HepG2 (cell line): ENCODE measurements around the gene VSNL1. TPM values are rescaled to one million over a fixed set of nuclear protein-coding genes. Genes with fewer than 3 reads are reported as not detected.

ENCODE experiments used
- HNF4G ChIP-seq, 2 experiments: sonication (generic) in 1 of 2; formaldehyde crosslinking in 1 of 2; IDR thresholded peaks; 2 replicates each; pipeline versions ENCODE4 v1.4.0 to v1.6.1; 2011 to 2020; ENCODE audit warnings: borderline replicate concordance in 2 of 2, low read depth in 2 of 2, mild to moderate bottlenecking in 2 of 2, low read length in 1 of 2, missing genetic modification reagents in 1 of 2, moderate library complexity in 1 of 2
- HOXA3 ChIP-seq: sonication (generic); formaldehyde crosslinking; IDR thresholded peaks from 2 replicates; pipeline ENCODE4 v1.5.0; 2020; ENCODE audit warnings: missing genetic modification reagents
- JUN ChIP-seq: sonication (generic); formaldehyde crosslinking; IDR thresholded peaks from 2 replicates; pipeline ENCODE4 v1.4.0; 2020; ENCODE audit warnings: mild to moderate bottlenecking, missing genetic modification reagents
- MAF1 ChIP-seq: sonication (generic); formaldehyde crosslinking; IDR thresholded peaks from 2 replicates; pipeline ENCODE4 v1.5.0; 2020; ENCODE audit warnings: missing genetic modification reagents, borderline replicate concordance
- MBNL3 ChIP-seq: fragments of 250-450 bp; sonication (Bioruptor Pico); conservative IDR thresholded peaks from 2 replicates; pipeline ENCODE4 v1.8.0; 2022; ENCODE audit warnings: mild to moderate bottlenecking, inconsistent platforms
- NCOR1 ChIP-seq: fragments of 200-600 bp; sonication (generic); IDR thresholded peaks from 2 replicates; pipeline ENCODE4 v1.7.0; 2017; ENCODE audit warnings: antibody characterized with exemption, low read length, borderline replicate concordance
- NR2C2 ChIP-seq: sonication (generic); formaldehyde crosslinking; IDR thresholded peaks from 2 replicates; pipeline ENCODE4 v1.4.0; 2020; ENCODE audit warnings: missing genetic modification reagents, mild to moderate bottlenecking, moderate library complexity, borderline replicate concordance
- SMAD3 ChIP-seq: sonication (generic); formaldehyde crosslinking; IDR thresholded peaks from 2 replicates; pipeline ENCODE4 v1.4.0; 2020; ENCODE audit warnings: missing genetic modification reagents
- SOX5 ChIP-seq: IDR thresholded peaks from 2 replicates; pipeline ENCODE4 v1.6.1; 2016; ENCODE audit warnings: borderline replicate concordance
- SP1 ChIP-seq, 2 experiments: fragments of 450-650 bp in 1 of 2; sonication (generic) in 1 of 2; formaldehyde crosslinking in 1 of 2; IDR thresholded peaks; 2 replicates each; pipeline versions ENCODE4 v1.4.0 to v1.6.1; 2016 to 2020; ENCODE audit warnings: missing genetic modification reagents in 1 of 2
- TSC22D2 ChIP-seq: sonication (generic); formaldehyde crosslinking; IDR thresholded peaks from 2 replicates; pipeline ENCODE4 v1.5.1; 2020; ENCODE audit warnings: missing genetic modification reagents, mild to moderate bottlenecking, borderline replicate concordance
- XRCC5 ChIP-seq: fragments of 200-400 bp; formaldehyde crosslinking; optimal IDR thresholded peaks from 2 replicates; pipeline ENCODE3; 2017; ENCODE audit warnings: mild to moderate bottlenecking, low read length
- ZNF253 ChIP-seq: sonication (generic); formaldehyde crosslinking; IDR thresholded peaks from 2 replicates; pipeline ENCODE4 v1.8.0; 2022; ENCODE audit warnings: mild to moderate bottlenecking, missing genetic modification reagents, borderline replicate concordance
- ZNF337 ChIP-seq: sonication (generic); formaldehyde crosslinking; IDR thresholded peaks from 2 replicates; pipeline ENCODE4 v1.5.1; 2020; ENCODE audit warnings: missing genetic modification reagents, low read depth, mild to moderate bottlenecking, borderline replicate concordance
- ZNF343 ChIP-seq: sonication (generic); formaldehyde crosslinking; IDR thresholded peaks from 2 replicates; pipeline ENCODE4 v1.4.0; 2020; ENCODE audit warnings: mild to moderate bottlenecking, missing genetic modification reagents
- ZNF460 ChIP-seq: sonication (generic); formaldehyde crosslinking; IDR thresholded peaks from 2 replicates; pipeline ENCODE4 v1.5.1; 2020; ENCODE audit warnings: missing genetic modification reagents, mild to moderate bottlenecking, borderline replicate concordance
- ZNF841 ChIP-seq: sonication (generic); formaldehyde crosslinking; IDR thresholded peaks from 2 replicates; pipeline ENCODE4 v1.8.1; 2023; ENCODE audit warnings: missing genetic modification reagents, borderline replicate concordance
- polyA plus RNA-seq, 8 experiments: library from polyadenylated mRNA; depleted of rRNA in 3 of 8; stranded (reverse) in 7 of 8; unstranded in 1 of 8; fragments of >200 nt; fragmentation: Illumina TruSeq in 4 of 8; extraction: Trizol in 4 of 8; gene quantifications; 2 replicates each; pipeline versions ENCODE4 v1.2.1 to v1.2.3, GENCODE V29; 2011 to 2016; ENCODE audit warnings: low read depth in 4 of 8, missing spikeins in 1 of 8, mixed read lengths in 1 of 8; ENCODE audit not compliant: insufficient read depth in 1 of 8
- total RNA-seq, 5 experiments: library from RNA; depleted of rRNA; stranded (reverse); fragments of >200 nt; fragmentation: Illumina TruSeq; extraction: Trizol; gene quantifications; 2 replicates each; pipeline ENCODE4 v1.2.3, GENCODE V29; 2016; ENCODE audit warnings: low read depth in 1 of 5
- TF ChIP-seq, protein P1 (sequence below): sonication (generic); formaldehyde crosslinking; IDR thresholded peaks from 2 replicates; pipeline ENCODE4 v1.4.0; 2020; ENCODE audit warnings: missing genetic modification reagents, borderline replicate concordance
- TF ChIP-seq, protein P2 (sequence below): IDR thresholded peaks from 2 replicates; pipeline ENCODE4 v1.6.1; 2016; ENCODE audit warnings: low read depth
- TF ChIP-seq, protein P3 (sequence below): sonication (generic); formaldehyde crosslinking; IDR thresholded peaks from 2 replicates; pipeline ENCODE4; 2020; ENCODE audit warnings: missing genetic modification reagents, mild to moderate bottlenecking, borderline replicate concordance

The VSNL1 gene
- total and polyA plus RNA-seq, 2 of the 13 experiments (the other 11 are each of a cell fraction or from before 2014, with no cell fraction given): 63.2 to 95.9 TPM

DNA sequence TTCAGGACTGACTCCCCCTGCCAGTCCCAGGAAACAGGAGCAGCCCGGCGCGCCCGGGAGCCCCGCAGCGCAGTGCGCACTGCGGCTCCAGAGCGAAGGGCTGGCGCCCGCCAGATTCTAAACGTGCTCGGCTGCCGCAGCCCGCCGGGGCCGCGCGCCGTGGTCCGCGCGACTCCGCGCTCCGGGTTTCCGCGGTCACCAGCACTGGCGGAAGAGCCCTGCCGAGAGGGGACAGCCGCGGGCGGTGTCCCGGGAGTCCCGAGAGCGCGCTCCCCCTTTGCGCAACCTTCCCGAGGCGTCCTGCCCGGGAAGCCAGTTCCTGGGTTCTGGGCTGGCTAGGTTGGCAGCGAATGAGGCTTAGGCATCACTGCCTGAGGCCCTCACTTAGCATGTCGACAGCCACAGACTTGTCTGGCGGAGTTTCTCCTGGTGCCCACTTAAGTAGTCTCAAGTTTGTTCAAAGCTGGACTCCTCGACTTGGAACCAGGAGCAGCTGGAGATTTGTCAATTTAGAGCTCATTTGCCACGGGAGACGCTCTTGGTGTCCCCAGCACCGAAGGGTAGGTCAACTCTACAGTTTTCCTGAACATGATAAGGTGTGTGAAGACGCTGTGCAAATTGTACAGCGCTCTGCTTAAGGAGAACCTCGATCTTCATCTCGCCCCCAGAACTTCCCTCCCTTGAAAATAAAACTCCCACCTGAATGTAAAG is 1.5 kb upstream of the VSNL1 start (continued):
- TF ChIP-seq, protein P1, sequence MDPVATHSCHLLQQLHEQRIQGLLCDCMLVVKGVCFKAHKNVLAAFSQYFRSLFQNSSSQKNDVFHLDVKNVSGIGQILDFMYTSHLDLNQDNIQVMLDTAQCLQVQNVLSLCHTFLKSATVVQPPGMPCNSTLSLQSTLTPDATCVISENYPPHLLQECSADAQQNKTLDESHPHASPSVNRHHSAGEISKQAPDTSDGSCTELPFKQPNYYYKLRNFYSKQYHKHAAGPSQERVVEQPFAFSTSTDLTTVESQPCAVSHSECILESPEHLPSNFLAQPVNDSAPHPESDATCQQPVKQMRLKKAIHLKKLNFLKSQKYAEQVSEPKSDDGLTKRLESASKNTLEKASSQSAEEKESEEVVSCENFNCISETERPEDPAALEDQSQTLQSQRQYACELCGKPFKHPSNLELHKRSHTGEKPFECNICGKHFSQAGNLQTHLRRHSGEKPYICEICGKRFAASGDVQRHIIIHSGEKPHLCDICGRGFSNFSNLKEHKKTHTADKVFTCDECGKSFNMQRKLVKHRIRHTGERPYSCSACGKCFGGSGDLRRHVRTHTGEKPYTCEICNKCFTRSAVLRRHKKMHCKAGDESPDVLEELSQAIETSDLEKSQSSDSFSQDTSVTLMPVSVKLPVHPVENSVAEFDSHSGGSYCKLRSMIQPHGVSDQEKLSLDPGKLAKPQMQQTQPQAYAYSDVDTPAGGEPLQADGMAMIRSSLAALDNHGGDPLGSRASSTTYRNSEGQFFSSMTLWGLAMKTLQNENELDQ: peak; percentile 72; the same call in 1 of the 2 replicates
- peak; percentile 72; the same call in 1 of the 2 replicates for TF ChIP-seq ZNF253 (CRISPR knock-in tag)
- TF ChIP-seq MAF1 (CRISPR knock-in tag): peak; percentile 93
- peak; percentile 61; the same call in 1 of the 2 replicates for TF ChIP-seq NR2C2
- no peak for TF ChIP-seq MBNL3 (CRISPR knock-in tag)
- TF ChIP-seq, protein P2, sequence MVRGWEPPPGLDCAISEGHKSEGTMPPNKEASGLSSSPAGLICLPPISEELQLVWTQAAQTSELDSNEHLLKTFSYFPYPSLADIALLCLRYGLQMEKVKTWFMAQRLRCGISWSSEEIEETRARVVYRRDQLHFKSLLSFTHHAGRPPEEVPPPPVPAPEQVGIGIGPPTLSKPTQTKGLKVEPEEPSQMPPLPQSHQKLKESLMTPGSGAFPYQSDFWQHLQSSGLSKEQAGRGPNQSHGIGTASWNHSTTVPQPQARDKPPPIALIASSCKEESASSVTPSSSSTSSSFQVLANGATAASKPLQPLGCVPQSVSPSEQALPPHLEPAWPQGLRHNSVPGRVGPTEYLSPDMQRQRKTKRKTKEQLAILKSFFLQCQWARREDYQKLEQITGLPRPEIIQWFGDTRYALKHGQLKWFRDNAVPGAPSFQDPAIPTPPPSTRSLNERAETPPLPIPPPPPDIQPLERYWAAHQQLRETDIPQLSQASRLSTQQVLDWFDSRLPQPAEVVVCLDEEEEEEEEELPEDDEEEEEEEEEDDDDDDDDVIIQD (CRISPR knock-in tag): peak; percentile 73
- TF ChIP-seq XRCC5: peak; percentile 90
- no peak for TF ChIP-seq SP1 (IDR thresholded peaks at IDR 0.05)
- TF ChIP-seq SP1 (CRISPR knock-in tag; IDR thresholded peaks at IDR 0.05): peak; percentile 54; the same call in 1 of the 2 replicates
- no peak; the same call in 1 of the 2 replicates for TF ChIP-seq ZNF460 (CRISPR knock-in tag)
- TF ChIP-seq ZNF337 (CRISPR knock-in tag): peak; percentile 38; the same call in 1 of the 2 replicates
- TF ChIP-seq SMAD3 (CRISPR knock-in tag): no peak; the same call in none of the 2 replicates
- peak; percentile 91; the same call in 1 of the 2 replicates for TF ChIP-seq TSC22D2
- TF ChIP-seq ZNF841 (CRISPR knock-in tag): peak; percentile 54; the same call in 1 of the 2 replicates
- peak; percentile 96 for TF ChIP-seq HOXA3 (CRISPR knock-in tag)
- TF ChIP-seq, protein P3, sequence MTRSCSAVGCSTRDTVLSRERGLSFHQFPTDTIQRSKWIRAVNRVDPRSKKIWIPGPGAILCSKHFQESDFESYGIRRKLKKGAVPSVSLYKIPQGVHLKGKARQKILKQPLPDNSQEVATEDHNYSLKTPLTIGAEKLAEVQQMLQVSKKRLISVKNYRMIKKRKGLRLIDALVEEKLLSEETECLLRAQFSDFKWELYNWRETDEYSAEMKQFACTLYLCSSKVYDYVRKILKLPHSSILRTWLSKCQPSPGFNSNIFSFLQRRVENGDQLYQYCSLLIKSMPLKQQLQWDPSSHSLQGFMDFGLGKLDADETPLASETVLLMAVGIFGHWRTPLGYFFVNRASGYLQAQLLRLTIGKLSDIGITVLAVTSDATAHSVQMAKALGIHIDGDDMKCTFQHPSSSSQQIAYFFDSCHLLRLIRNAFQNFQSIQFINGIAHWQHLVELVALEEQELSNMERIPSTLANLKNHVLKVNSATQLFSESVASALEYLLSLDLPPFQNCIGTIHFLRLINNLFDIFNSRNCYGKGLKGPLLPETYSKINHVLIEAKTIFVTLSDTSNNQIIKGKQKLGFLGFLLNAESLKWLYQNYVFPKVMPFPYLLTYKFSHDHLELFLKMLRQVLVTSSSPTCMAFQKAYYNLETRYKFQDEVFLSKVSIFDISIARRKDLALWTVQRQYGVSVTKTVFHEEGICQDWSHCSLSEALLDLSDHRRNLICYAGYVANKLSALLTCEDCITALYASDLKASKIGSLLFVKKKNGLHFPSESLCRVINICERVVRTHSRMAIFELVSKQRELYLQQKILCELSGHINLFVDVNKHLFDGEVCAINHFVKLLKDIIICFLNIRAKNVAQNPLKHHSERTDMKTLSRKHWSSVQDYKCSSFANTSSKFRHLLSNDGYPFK (CRISPR knock-in tag): peak; percentile 22; the same call in 1 of the 2 replicates
- peak; percentile 74; the same call in 1 of the 2 replicates for TF ChIP-seq ZNF343 (CRISPR knock-in tag)
- TF ChIP-seq SOX5: no peak; the same call in 1 of the 2 replicates
- TF ChIP-seq HNF4G (IDR thresholded peaks at IDR 0.05; ENCODE audit: borderline replicate concordance, low read depth, low read length): peak; percentile 16; the same call in 1 of the 2 replicates
- TF ChIP-seq HNF4G (CRISPR knock-in tag; IDR thresholded peaks at IDR 0.05; ENCODE audit: borderline replicate concordance, low read depth): no peak; the same call in 1 of the 2 replicates
- TF ChIP-seq JUN: no peak; the same call in 1 of the 2 replicates
- 0 out of 2 replicates have a peak, but pooled peaks have one; percentile 17 for TF ChIP-seq NCOR1
